ENCODE results near the gene ARID1A.

DNA sequence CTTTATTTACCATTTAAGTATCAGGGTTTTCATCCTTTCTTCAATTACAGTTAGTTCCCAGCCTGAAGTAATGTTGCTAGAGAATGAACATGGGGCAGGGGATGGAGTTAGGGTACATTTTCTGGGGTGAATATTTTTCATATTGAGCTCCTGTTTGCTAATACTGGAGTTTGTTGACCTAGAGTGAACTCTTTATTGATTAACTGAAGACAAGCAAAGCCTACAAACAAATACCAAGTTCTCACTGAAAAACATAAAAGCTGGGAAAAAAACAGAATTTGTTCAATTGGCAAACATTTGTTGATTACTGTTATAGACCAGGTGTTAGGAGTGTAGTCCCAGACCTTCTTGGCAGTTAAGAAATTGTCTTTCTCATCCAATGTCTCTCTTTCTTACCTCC, 63.7 kb downstream of the ARID1A start:
- no peak for TF ChIP-seq EZH2 (IDR thresholded peaks at IDR 0.05; ENCODE audit: borderline replicate concordance, low read depth, low read length, severe bottlenecking)
- TF ChIP-seq, protein P1, sequence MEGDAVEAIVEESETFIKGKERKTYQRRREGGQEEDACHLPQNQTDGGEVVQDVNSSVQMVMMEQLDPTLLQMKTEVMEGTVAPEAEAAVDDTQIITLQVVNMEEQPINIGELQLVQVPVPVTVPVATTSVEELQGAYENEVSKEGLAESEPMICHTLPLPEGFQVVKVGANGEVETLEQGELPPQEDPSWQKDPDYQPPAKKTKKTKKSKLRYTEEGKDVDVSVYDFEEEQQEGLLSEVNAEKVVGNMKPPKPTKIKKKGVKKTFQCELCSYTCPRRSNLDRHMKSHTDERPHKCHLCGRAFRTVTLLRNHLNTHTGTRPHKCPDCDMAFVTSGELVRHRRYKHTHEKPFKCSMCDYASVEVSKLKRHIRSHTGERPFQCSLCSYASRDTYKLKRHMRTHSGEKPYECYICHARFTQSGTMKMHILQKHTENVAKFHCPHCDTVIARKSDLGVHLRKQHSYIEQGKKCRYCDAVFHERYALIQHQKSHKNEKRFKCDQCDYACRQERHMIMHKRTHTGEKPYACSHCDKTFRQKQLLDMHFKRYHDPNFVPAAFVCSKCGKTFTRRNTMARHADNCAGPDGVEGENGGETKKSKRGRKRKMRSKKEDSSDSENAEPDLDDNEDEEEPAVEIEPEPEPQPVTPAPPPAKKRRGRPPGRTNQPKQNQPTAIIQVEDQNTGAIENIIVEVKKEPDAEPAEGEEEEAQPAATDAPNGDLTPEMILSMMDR (IDR thresholded peaks at IDR 0.05; ENCODE audit: borderline replicate concordance, extremely low read depth, low read length, poor library complexity, severe bottlenecking) = no peak
